ENCODE measurements around the gene TRIM10.

- no peak for TF ChIP-seq CTCF (IDR thresholded peaks at IDR 0.05)
- TF ChIP-seq POLR2A (IDR thresholded peaks at IDR 0.05), result no peak
Observed at GRCh38 chr6:30152016-30152673, 8.9 kb downstream of the TRIM10 start.

Measured in right lobe of liver (tissue), 4 donors.